GM18502 (cell line): ENCODE results near the gene PAX1.

ENCODE experiments used
- ATAC-seq: cut with Tn5 transposase; IDR thresholded peaks from one replicate; pipeline ENCODE4 v1.9.1; 2021; ENCODE audit warnings: mild to moderate bottlenecking; ENCODE audit not compliant: unreplicated experiment, poor library complexity

PAX1 gene

DNA sequence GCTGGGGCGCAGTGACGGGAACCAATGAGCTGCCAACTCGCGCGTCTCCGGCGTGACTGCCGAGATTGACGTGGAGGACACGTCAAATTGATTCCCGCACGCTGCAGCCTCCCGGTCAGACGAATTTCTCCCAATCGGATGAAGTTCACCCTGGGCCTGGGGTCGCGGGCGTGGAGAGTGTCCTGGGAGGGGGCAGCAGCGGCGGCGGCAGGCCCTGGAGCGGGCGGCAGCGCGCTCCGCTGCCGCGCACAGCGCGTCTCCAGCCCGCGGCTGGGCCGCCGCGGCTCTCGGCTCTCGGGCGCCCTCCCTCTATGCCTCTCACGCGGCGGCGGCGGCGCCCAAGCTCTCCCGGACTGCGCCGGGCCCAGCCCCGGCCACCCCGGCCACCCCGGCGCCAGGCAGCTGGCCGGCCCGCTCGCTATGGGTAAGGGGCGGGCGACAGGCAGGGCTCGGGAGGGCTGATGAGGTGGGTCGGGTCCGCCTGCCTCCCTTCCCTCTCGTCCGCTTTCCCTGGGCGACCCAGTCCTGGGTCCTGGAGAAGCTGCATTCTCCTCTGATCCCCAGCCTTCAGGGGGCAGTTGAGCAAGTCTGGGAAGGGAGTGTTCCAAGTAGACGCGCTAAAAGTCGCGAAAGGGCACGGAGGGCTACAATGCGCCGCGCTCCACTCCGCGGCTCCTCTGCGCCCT lies at the start of gene PAX1:
TSS of gene PAX1 (plus strand) at position 90 of the 686 bp plus-strand sequence. CDS start at position 139, 49 bp downstream.
- ATAC-seq: no peak

DNA sequence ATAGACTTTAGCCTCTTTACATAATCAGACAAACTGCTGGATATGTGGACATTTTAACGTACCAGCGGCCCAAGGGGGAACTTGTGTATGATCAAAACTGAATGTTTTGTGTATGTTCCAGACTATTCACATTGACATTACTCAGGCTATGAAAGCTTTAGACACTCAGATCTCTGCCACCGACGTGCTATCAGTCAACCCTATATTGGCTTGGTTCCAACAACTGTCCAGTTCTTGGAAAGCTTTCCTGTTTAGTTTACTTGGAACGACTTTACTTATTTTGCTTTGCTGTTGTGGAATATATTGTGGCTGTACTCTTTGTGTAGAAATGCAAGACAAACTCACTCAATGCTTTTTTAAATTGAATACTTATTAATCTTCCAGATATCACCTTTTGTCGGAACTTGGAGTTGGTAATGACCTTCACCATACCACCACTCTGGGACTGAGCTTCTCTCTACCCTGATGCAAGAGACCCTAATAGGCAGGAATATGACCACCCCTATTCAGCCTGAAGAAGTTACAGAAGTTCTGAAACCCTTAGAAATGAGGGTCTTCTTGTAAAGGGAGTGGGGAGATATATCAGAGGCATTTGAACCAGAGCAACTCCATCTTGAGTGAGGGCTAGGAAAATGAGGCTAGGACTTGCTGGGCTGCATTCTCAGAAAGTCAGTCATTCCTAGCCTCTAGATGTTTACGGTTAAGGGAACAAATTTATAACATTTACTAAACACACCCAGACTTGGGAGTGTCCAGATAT lies 49.0 kb upstream of the PAX1 start:
- no peak for ATAC-seq

DNA sequence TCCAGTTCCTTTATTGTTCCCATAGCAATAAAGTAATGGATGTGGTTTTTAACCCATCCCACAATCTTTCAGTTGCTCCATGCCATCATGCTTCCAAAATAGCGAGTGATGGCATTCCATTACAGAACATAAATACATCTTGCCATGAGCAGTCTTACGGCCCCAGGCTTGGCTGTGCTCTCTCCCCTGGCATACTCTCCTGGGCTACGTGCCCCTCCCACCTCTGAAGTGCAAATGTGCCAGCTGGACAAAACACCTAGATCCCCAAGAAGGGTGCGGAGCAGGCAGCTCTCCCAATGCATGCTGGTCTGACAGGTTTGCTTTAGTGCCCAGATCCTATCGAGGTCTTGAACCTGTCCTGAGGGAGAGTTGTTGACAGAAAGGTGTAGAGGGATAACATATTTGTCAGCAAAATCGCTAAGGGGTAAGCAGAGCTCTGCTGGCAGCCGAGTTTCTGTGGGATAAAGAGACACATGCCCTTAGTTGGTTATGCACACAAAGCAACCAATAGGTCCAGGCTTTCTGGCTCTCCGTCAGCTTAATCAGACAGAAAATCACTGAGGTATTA lies 43.9 kb upstream of the PAX1 start:
- no peak for ATAC-seq

DNA sequence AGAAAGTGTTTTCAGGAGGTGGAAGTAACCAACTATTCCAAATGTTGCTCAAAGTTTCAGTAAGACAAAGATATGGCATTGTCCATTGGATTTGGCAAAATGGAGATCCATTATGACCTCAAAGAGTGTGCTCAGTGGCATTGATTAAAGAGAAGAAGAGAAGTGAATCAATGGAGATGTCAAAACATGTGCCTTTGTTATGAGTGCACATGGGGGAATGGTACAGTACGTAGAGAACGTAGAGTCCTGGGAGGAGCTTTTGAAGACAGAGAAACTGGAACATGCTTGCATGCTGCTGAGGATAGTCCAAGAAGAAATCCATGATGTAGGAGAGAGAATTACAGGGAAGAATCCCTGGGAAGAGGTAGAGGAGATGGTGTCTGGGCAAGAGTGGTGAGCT lies 42.0 kb upstream of the PAX1 start:
- no peak for ATAC-seq

DNA sequence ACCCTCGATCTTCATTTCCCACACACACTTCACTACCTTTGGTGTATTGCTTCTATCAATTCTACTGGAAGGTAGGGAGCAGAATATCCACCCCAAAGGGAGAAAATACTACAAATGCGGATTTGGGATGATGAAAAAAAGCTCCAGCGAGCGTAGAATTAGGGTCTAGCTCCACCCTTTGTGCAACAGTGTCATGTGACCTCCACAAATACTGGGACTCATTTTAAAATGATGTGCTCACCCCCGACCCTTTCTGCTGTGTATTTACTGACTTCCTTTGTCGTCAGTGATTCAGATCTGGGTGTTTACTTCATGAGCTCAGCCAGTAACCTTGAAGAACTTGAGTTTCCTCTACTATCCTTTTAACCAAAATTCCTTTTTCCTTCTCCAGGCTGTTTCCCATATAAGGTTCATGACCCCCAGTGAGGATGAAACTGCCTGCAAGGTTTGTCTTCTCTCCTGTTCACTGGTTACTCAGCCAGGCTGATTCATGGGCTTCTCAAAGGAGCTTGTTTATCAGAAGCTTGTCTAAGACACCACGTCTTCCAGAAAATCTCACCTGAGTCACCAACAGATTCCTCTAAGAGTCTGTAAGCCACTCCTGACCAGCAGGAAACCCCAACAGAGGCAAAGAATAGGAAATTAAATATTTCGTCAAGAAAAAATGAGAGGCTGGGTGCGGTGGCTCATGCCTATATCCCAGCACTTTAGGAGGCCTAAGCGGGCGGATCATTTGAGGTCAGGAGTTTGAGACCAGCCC lies 39.6 kb upstream of the PAX1 start:
- no peak for ATAC-seq

DNA sequence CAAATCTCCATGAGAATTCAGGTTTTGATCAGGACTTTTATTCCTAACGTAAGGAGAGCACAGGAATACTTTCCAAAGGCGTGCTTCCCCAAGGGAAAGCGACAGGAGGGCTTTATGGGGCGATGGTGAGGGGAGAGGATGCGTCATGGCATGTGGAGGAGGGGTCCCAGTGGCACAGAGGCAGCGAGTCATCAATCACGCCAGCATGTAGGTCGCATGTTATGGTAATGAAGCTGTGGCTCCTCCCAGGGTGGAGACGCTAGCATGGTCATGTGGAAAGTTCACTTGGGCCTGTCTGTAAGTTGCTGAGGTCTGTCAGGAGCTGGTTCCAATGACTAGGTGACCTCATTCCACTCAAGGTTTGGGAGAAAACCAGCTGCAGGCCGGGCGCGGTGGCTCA lies 35.3 kb upstream of the PAX1 start:
- no peak for ATAC-seq

DNA sequence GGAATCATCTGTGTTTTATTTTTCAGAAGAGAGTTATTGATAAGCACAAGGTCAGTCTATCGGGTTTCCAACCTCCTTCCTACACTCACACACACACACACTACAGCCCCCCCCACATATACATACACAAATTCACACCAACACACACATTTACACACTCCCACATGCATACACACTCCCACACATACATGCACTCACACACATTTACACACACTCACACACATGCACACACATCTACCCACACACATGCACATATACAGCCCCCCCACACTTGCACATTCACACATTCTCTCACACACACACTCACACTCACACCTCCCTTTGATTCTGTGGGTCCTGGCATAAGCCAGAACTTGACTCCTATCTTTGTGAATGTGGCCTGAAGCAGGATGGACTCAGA lies 34.5 kb upstream of the PAX1 start:
- ATAC-seq: no peak

DNA sequence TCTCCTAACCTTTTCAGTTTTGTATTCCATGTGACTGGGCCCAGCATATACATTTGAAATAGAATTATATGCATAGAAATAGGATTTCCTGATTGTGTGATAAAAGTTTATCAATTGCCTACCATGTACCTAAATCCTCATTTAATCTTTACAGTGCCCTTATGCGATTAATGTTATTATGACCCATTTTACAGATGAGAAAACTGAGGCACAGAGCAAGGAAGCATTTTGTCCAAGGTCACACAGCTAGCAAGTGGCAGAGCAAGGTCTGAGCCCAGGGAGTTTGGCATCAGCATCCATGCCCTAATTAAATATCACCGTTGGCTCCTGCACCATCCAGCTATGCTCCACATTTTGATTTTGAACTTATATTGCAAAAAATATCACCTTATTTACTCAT lies 28.2 kb upstream of the PAX1 start:
- ATAC-seq: no peak

DNA sequence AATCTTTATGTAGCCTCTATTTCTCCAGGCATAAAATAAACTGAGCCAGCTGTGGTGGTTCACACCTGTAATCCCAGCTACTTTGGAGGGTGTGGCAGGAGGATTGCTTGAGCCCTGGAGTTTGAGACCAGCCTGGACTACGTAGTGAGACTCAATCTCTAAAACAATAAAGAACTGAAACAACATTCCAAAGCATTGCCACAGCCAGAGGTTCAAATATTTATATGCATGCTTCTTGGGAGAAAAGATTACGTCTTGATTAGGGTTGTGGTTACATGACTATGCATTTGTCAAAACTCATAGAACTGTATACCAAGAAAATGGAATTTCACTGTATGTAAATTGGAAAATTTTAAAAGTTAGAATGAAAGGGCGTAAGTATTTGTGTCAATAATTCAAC lies 27.7 kb upstream of the PAX1 start:
- no peak for ATAC-seq

DNA sequence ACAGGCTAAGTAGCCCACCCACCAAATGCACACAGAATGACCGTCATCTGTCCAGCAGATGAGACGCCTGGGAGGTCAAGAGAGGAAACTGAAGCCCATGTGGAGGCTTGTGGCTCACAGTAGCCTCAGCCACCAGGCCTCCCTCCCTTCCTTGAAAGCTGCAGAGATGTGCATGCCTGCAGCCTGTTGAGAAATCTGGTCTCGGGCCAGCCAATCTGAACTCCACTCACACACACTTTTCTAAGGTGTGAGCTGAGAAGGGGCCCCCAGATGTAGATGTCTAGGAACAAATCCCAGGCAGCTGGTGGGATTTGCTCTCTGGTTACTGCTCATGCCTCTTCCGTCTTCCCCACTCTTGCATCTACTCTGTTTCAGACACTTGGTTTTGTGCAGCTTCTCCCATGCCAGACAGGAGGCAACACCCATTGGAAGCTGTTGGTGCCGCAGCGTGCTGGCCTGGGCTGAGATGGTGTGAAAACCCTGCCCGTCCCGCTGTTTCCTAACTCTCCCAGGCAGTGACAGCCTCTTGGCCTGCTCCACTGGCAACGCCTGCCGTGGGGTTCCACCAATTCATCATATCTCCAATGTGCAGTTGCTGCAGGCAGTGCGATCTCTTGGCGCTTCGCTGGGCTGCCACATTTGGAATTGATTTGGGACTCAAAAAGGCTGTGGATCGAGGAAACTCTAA lies 24.1 kb upstream of the PAX1 start:
- no peak for ATAC-seq

DNA sequence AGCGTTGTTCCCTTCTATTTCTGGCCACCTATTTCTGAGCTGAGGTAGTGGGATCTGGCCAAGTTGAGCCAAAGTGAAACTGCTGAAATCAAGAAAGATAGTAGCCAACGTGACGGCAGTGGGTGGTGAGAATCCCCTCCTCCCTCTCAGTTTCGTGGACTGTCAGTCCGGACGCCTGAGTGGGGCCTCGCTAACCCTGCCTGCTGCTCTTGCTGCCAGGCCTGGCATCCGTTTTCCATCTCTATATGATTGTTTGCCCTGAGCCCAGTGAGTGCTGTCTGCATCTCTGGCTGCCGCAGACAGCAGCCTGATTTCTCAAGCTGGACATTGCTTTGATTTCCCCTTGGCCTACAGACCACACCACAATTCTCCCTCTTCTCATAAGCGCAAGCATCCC lies 23.5 kb upstream of the PAX1 start:
- ATAC-seq: no peak

DNA sequence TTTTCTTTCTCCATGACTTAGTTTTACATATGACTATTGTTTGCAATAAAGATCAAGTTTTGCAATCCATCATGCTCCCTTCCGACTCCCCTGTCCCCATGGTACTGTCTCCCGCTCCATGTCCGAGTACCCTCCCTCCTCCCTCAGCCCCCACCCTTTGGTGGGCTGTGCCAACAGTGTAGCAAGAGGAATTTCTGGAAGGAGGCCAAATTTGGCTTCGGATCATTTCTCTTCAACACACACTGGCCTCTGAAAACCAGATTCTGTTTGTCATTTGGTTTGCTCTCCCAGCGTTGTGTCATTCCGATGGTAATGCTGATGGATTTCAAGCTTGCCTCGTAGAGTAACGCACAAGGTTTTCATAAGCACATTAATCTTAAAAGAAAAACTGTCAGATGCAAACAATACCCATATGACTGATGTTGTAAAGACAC lies 22.9 kb upstream of the PAX1 start:
- no peak for ATAC-seq

DNA sequence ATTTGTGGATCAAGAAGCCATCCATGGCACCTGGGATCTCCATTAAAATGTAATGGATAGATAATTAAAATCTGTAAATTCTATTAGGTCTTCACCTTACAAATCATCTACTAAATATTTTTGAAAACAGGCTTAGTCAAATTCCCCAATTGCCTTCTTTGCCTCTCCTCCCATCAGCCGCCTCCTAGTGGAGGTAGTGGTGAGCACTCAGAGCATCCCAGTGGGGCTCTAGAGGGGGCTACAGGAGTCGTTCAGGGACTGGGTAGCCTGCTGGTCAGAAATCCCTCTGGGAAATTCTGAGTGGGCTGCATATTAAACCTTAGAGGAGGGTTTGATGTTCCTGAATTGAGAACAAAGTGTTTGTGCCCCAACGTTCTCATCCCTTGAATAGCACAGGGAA lies 20.8 kb upstream of the PAX1 start:
- ATAC-seq: no peak

DNA sequence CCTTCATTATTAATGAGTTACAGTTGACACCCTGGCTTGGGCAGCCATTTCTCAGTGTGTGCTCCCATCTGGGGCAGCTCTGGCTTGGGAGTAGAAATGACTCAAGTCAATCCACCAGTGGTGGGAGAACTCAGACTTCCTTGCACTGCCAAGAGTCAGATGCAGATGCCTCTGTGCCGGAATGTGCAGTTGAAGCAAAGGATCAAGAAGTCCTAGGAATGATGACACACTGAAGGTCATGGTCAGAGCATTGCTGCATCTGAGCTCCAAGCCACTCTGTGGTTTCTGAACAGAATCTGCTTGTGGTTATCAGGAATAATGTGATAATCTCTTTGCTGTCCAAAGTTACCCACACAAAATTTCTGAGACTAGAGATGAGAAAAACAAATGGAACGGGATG lies 19.5 kb upstream of the PAX1 start:
- ATAC-seq: no peak

DNA sequence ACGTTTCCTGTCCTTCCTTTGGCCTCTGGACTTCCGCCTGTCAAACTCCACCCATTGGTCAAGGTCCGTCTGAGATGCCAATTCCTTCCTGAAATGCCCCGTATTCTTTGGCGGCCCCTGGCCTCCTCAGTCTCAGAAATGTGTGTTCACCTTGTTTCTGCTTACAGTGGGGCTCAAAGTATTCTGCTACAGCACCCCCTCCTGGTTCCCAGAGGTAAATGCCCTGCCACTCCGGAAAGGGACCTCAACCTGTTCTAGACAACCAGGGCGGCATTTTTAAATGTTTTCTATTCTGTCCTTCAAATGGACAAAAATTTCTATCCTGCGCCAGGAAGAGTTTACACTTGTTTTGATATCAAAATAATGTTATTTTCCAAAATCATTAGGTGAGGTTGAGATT lies 12.1 kb upstream of the PAX1 start:
- ATAC-seq: no peak

DNA sequence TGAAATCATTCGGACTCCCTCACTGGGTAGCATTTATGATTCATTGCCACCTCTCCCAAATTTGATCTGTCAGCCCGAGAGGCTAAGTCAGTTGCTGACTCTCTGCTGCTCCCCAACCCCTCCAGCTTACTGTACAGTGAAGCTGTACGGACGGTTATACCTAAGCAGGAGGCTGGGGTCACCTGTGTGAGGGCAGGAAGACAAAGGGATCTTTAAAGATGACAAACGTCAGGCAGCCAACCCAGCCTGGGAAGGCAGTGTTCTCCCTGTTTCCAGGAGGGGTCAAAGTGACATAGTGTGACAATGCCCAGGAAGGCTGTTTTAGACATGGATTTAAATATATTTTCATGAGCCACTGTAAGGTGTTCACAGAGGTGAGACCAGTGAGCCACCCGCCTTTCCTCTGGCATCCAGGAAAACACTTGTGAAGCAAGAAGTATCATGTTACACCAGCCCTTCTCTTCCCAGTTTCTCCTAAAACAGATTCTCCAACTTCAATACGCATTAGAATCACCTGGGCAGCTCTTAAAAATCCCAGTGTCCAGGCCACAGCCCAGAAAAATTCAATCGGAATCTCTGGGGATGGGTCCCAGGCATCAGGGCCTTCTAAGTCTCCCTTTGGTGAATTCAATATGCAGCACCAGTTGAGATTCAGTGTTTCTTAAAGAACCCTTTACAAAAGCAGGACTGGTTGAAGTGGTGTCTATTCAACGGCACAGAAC lies 6.8 kb upstream of the PAX1 start:
- ATAC-seq: no peak

DNA sequence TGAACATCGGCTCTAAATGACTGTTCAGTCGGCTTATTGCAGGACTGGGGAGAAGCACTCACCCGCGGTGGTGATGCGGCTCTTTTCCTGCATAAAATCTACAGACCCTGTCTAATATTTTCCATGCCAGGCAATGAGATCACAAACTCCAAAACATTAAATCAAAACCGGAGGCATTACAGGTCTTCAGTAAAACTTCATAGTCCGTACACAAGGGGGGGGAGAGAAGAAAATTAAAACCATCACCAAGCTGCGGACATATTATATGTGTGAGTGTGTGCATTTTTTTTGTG lies 6.3 kb upstream of the PAX1 start:
- no peak for ATAC-seq

DNA sequence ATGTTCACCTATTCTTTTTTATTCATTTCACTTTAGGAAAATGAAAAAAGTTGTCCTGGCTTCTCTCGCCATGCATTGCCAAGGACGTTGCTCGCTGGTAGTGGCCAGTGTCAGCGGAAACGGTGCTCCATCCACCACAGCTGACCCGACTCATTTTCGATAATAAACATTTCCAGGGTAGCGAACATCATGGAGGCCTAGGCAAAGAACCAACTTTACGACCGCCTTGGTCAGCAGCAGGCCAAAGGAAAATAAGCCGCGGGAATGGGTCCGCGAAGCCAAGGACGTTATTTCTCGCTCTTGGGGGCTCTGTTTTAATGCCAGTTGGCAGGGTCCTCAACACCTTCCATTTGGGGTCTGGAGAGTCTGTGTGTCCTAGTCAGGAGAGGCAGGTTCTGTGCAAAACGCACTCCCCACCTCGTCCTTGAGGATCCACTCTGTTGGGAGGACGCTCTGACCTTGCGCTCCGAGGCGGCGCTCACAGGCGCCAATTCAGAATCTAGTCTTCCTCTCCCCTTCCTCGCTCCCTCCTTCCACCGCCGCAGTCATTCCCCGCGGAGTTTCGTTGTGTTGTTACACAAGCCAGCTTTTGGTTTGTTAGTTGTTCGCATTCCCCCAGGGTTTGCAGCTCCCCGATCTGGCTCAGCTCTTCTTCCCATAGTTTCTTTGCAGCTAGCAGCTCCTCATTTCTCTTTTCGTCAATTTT lies 4.1 kb upstream of the PAX1 start:
- ATAC-seq: no peak

DNA sequence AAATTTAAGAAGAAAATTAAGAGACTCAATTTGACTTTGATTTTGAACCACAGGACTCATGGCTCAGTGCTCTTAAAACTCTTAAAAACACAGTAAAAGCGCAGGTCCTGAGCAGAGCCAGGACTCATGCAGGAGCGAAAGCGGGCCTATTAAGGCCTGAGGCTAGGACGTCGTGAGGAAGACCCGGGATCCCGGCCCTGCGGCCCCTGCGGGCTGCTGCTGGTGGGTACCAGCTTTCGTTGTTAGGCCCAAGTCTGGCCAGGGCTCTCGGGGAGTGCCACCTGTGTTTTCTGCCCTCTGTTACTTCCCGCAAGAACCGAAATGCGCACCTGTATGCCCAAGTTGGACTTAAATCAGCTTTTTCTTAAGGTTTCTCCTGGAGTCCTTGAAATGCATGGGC lies 3.4 kb upstream of the PAX1 start:
- ATAC-seq: no peak
